ENCODE data around the gene ZNF668. TPM values are rescaled to one million over a fixed set of nuclear protein-coding genes. Genes with fewer than 3 reads are reported as not detected.

ZNF668 gene
- total and polyA plus RNA-seq, 2 donors (not counting 1 experiment from before 2014, with no cell fraction given): 5.8 to 12.0 TPM

- WGBS (ENCODE audit: insufficient coverage): 97% methylated on average over 40 of the region's 40 CpGs
- Histone ChIP-seq H3K9me3 (ENCODE audit: control extremely low read depth in 1 of 3, control insufficient read depth in 2 of 3, insufficient read depth in 1 of 3, low read length in 2 of 3) (no peaks in the 10 kb centered on the region), H3K9ac (ENCODE audit: low read length) (no peak overlapping the region), H3K4me2 (replicated peaks; ENCODE audit: low read depth, low read length, poor library complexity, severe bottlenecking) (no peak overlapping the region), H3K27me3 (replicated peaks in 1 of 4; ENCODE audit: control extremely low read depth in 1 of 4, control insufficient read depth in 3 of 4, insufficient read depth in 4 of 4, low read length in 3 of 4) (no peaks in the 10 kb centered on the region), H3K79me2 (ENCODE audit: control insufficient read depth, insufficient read depth, low read length) (peaks cover 69% of the 10 kb centered on the region), H3K36me3 (replicated peaks in 1 of 2; ENCODE audit: control extremely low read depth in 1 of 2, control insufficient read depth in 1 of 2, extremely low read depth in 1 of 2, insufficient read depth in 2 of 2, low read length in 1 of 2) (peaks cover 0 to 60% of the 10 kb centered on the region in 2 experiments), H3K4me3 (ENCODE audit: control extremely low read depth in 1 of 5, extremely low read depth in 1 of 5, insufficient read depth in 1 of 5, low read depth in 2 of 5, low read length in 4 of 5) (no peak overlapping the region), H3K4me1 (ENCODE audit: control insufficient read depth in 2 of 2, insufficient read depth in 2 of 2, low read length in 2 of 2) (peaks cover 5 to 10% of the 10 kb centered on the region in 2 donors), H3K27ac (ENCODE audit: low read length in 2 of 2) (no peak overlapping the region), H4K20me1 (ENCODE audit: control insufficient read depth, insufficient read depth, low read length, poor library complexity, severe bottlenecking) (peaks cover 78% of the 10 kb centered on the region), H2AFZ (ENCODE audit: insufficient read depth, low read depth, low read length, poor library complexity, severe bottlenecking) (no peak overlapping the region)
- intact Hi-C loops (cut with micrococcal nuclease): no loop called here
- Mint-ChIP-seq H3K27ac (no peak overlapping the region), H3K4me1 (peaks cover 22% of the 10 kb centered on the region), H3K27me3 (no peaks in the 10 kb centered on the region), H3K4me3 (no peak overlapping the region), H3K9me3 (ENCODE audit: insufficient read depth) (no peaks in the 10 kb centered on the region)
- DNase-seq: no peak
- no peak for TF ChIP-seq CTCF (IDR thresholded peaks at IDR 0.05)
- no peak for TF ChIP-seq EZH2 (IDR thresholded peaks at IDR 0.05; ENCODE audit: borderline replicate concordance, insufficient read depth, low read depth, low read length, poor library complexity, severe bottlenecking)
- POLR2A ChIA-PET: no interaction called here
- CTCF ChIA-PET: no interaction called here
- no peak for ATAC-seq (ENCODE audit: low read depth)
Measured at GRCh38 chr16:31080035-31080629, 6.1 kb upstream of the ZNF668 start.

GRCh38 chr16:31079342-31079944 lies 5.4 kb upstream of the ZNF668 start:
- H2AFZ ChIP-seq (ENCODE audit: insufficient read depth, low read depth, low read length, poor library complexity, severe bottlenecking): no peak overlapping the region
- intact Hi-C loops (cut with micrococcal nuclease): no loop called here
- no peak for DNase-seq
- no peak overlapping the region for H3K27ac ChIP-seq (ENCODE audit: low read length in 2 of 2)
- H3K27ac Mint-ChIP-seq: no peak overlapping the region
- no peaks in the 10 kb centered on the region for H3K27me3 Mint-ChIP-seq
- WGBS (ENCODE audit: insufficient coverage): 87% methylated on average over 13 of the region's 13 CpGs
- no peak overlapping the region for H3K9ac ChIP-seq (ENCODE audit: low read length)
- H3K36me3 ChIP-seq (replicated peaks in 1 of 2; ENCODE audit: control extremely low read depth in 1 of 2, control insufficient read depth in 1 of 2, extremely low read depth in 1 of 2, insufficient read depth in 2 of 2, low read length in 1 of 2): peaks cover 0 to 57% of the 10 kb centered on the region in 2 experiments
- peaks cover 76% of the 10 kb centered on the region for H4K20me1 ChIP-seq (ENCODE audit: control insufficient read depth, insufficient read depth, low read length, poor library complexity, severe bottlenecking)
- no peak overlapping the region for H3K4me3 Mint-ChIP-seq
- H3K4me3 ChIP-seq (ENCODE audit: control extremely low read depth in 1 of 5, extremely low read depth in 1 of 5, insufficient read depth in 1 of 5, low read depth in 2 of 5, low read length in 4 of 5): no peak overlapping the region
- POLR2A ChIA-PET: no interaction called here
- no peak for TF ChIP-seq EZH2 (IDR thresholded peaks at IDR 0.05; ENCODE audit: borderline replicate concordance, insufficient read depth, low read depth, low read length, poor library complexity, severe bottlenecking)
- TF ChIP-seq CTCF (IDR thresholded peaks at IDR 0.05): no peak
- no peaks in the 10 kb centered on the region for H3K9me3 Mint-ChIP-seq (ENCODE audit: insufficient read depth)
- CTCF ChIA-PET: no interaction called here
- no peaks in the 10 kb centered on the region for H3K27me3 ChIP-seq (replicated peaks in 1 of 4; ENCODE audit: control extremely low read depth in 1 of 4, control insufficient read depth in 3 of 4, insufficient read depth in 4 of 4, low read length in 3 of 4)
- peaks cover 28% of the 10 kb centered on the region for H3K4me1 Mint-ChIP-seq
- no peak for ATAC-seq (ENCODE audit: low read depth)
- H3K4me1 ChIP-seq (ENCODE audit: control insufficient read depth in 2 of 2, insufficient read depth in 2 of 2, low read length in 2 of 2): peaks cover 9 to 17% of the 10 kb centered on the region in 2 donors
- H3K9me3 ChIP-seq (ENCODE audit: control extremely low read depth in 1 of 3, control insufficient read depth in 2 of 3, insufficient read depth in 1 of 3, low read length in 2 of 3): no peaks in the 10 kb centered on the region
- peaks cover 72% of the 10 kb centered on the region for H3K79me2 ChIP-seq (ENCODE audit: control insufficient read depth, insufficient read depth, low read length)
- H3K4me2 ChIP-seq (replicated peaks; ENCODE audit: low read depth, low read length, poor library complexity, severe bottlenecking): no peak overlapping the region
